WTC11 (cell line): Measurements from ENCODE around the gene SOX8.

Source experiments
- CTCF ChIP-seq: fragments of 200-600 bp; IDR thresholded peaks from 2 replicates; pipeline ENCODE4 v1.8.0; 2022; ENCODE audit warnings: antibody characterized with exemption
- MAX ChIP-seq: sonication (generic); formaldehyde crosslinking; IDR thresholded peaks from 2 replicates; pipeline ENCODE4 v1.8.0; 2022; ENCODE audit warnings: mild to moderate bottlenecking, missing genetic modification reagents

- no peak for TF ChIP-seq CTCF
- TF ChIP-seq MAX (CRISPR knock-in tag), result no peak
Measured at GRCh38 chr16:976389-976931, 5.1 kb upstream of the SOX8 start.
